Stimulated activated naive CD4-positive, alpha-beta T cell (primary cell): ENCODE results near the gene TTLL13.

Source experiments
- DNase-seq, 6 experiments: peaks; one replicate each; lab custom pipeline; 2025; lab: John Stamatoyannopoulos, UW

Gene TTLL13

GRCh38 chr15:90249203-90249863 is at the start of gene TTLL13:
Gene TTLL13, plus strand, starts transcription at chr15:90249556. Its CDS starts 1,075 bp downstream, at chr15:90250631.
- DNase-seq: peak in 5 of 6 experiments; percentile 4 to 57 (median 35)

GRCh38 chr15:90200534-90201129 is 48.7 kb upstream of the TTLL13 start:
- DNase-seq: no peak

- DNase-seq: peak; percentile 36 to 68 (median 61)
These were observed 48.0 kb upstream of the TTLL13 start, which contains the start of gene SEMA4B for GRCh38 chr15:90201130-90201943. Gene SEMA4B, plus strand, starts transcription at chr15:90201330. Its CDS starts 249 bp downstream, at chr15:90201579.

GRCh38 chr15:90201944-90202375 is 47.4 kb upstream of the TTLL13 start:
- DNase-seq: no peak

- no peak for DNase-seq
These were observed 46.4 kb upstream of the TTLL13 start for GRCh38 chr15:90202929-90203328.

GRCh38 chr15:90203473-90203872 is 45.9 kb upstream of the TTLL13 start:
- no peak for DNase-seq

- DNase-seq: no peak
These were observed 45.4 kb upstream of the TTLL13 start for GRCh38 chr15:90203922-90204321.

- no peak for DNase-seq
These were observed 44.1 kb upstream of the TTLL13 start for GRCh38 chr15:90205050-90205848.

GRCh38 chr15:90205886-90206285 is 43.5 kb upstream of the TTLL13 start:
- no peak for DNase-seq

GRCh38 chr15:90207252-90207651 is 42.1 kb upstream of the TTLL13 start:
- DNase-seq: no peak

GRCh38 chr15:90208356-90208755 is 41.0 kb upstream of the TTLL13 start:
- no peak for DNase-seq

- DNase-seq: no peak
These were observed 39.8 kb upstream of the TTLL13 start for GRCh38 chr15:90209591-90209990.

GRCh38 chr15:90210593-90210992 is 38.8 kb upstream of the TTLL13 start:
- no peak for DNase-seq

- no peak for DNase-seq
These were observed 38.3 kb upstream of the TTLL13 start for GRCh38 chr15:90211009-90211408.

- DNase-seq: no peak
These were observed 37.8 kb upstream of the TTLL13 start for GRCh38 chr15:90211440-90212143.

- no peak for DNase-seq
These were observed 36.9 kb upstream of the TTLL13 start for GRCh38 chr15:90212221-90213098.

GRCh38 chr15:90213122-90213817 is 36.1 kb upstream of the TTLL13 start:
- no peak for DNase-seq

GRCh38 chr15:90213818-90214204 is 35.5 kb upstream of the TTLL13 start:
- no peak for DNase-seq

GRCh38 chr15:90214553-90215196 is 34.7 kb upstream of the TTLL13 start:
- no peak for DNase-seq
